Subcutaneous abdominal adipose tissue (tissue), 5 donors: ENCODE measurements around the gene CETN3.

Experiments used
- H3K27ac ChIP-seq: one replicate; pipeline ENCODE4 v1.7.0; 2013; ENCODE audit warnings: low read depth, mild to moderate bottlenecking, inconsistent platforms, low read length, moderate library complexity
- H3K27me3 ChIP-seq, 5 donors: one replicate each; pipeline ENCODE4 v1.7.0; 2013; ENCODE audit warnings: low read length in 5 of 5, inconsistent platforms in 1 of 5; ENCODE audit not compliant: control insufficient read depth in 5 of 5, insufficient read depth in 4 of 5
- H3K36me3 ChIP-seq, 5 donors: one replicate each; pipeline ENCODE4 v1.7.0; 2013; ENCODE audit warnings: low read length in 5 of 5; ENCODE audit not compliant: control insufficient read depth in 5 of 5, insufficient read depth in 5 of 5
- H3K4me1 ChIP-seq, 5 donors: one replicate each; pipeline ENCODE4 v1.7.0; 2013; ENCODE audit warnings: low read length in 5 of 5, mild to moderate bottlenecking in 3 of 5, moderate library complexity in 1 of 5; ENCODE audit not compliant: control insufficient read depth in 5 of 5, insufficient read depth in 5 of 5
- H3K4me3 ChIP-seq, 5 donors: one replicate each; pipeline ENCODE4 v1.7.0; 2013; ENCODE audit warnings: low read length in 5 of 5, low read depth in 1 of 5
- H3K9ac ChIP-seq, 5 donors: one replicate each; pipeline ENCODE4 v1.7.0; 2013; ENCODE audit warnings: low read length in 5 of 5, mild to moderate bottlenecking in 4 of 5, moderate library complexity in 3 of 5
- H3K9me3 ChIP-seq, 5 donors: one replicate each; pipeline ENCODE4 v1.7.0; 2013; ENCODE audit warnings: low read length in 5 of 5; ENCODE audit not compliant: control insufficient read depth in 5 of 5
- donor health status: healthy.
- donor health status: healthy.
- donor health status: healthy.
- donor health status: healthy.
- donor health status: healthy.

The CETN3 gene

DNA sequence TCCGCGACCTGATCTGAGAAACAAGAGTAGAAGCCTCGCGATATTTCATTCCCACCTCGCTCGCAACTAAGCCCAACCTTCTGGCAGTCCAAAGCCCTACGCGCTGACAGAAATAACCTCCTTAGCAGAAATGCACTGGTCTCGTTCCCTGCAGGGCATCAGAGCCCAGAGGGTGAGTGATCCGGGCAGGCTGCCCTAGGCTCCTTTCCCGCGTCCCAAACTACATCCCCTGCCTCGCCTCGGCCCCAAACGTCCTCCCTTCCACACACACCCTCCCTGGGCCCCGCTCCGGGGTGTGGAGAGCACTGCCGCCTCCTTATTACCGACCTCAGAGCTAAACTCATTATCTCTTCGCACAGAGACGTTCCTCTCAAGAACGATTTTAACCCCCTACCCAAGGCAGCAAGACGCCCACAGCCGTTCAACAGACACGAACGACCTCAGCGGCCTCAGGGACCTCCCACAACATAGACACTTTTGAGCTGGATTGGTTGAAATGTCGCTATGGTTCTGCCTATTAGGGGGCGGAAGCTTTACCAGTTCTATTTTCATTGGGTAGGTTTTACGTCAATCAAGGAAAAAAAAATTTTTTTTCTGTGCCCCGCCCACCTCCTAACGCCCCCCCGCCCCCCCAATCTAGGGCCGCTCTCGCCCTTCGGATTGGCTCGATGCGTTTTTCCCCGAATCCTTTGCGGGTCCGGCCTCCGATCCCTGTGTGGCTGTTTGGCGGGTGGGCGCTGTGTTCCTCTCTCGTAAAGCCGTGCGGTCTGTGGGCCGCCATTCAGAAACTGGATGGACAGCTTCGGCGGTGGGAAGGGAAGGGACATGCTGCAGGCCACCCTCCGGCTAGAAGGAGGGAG is at the start of gene CETN3:
Gene CETN3, minus strand, starts transcription at position 439 of the 860 bp plus-strand sequence. Its CDS starts 95 bp downstream, at position 344.
- H3K36me3 ChIP-seq, result peaks cover 0 to 24% (median 3%) of the 10 kb centered on the region in 5 donors
- no peaks in the 10 kb centered on the region for H3K27me3 ChIP-seq
- H3K9ac ChIP-seq, result peak within 1 kb of the TSS; percentile 96 to 99 (median 98)
- no peaks in the 10 kb centered on the region for H3K9me3 ChIP-seq
- H3K4me3 ChIP-seq, result peak within 1 kb of the TSS; percentile 86 to 99 (median 98)
- peaks cover 0 to 18% (median 15%) of the 10 kb centered on the region in 5 donors for H3K4me1 ChIP-seq
- peak within 1 kb of the TSS; percentile 96 for H3K27ac ChIP-seq

DNA sequence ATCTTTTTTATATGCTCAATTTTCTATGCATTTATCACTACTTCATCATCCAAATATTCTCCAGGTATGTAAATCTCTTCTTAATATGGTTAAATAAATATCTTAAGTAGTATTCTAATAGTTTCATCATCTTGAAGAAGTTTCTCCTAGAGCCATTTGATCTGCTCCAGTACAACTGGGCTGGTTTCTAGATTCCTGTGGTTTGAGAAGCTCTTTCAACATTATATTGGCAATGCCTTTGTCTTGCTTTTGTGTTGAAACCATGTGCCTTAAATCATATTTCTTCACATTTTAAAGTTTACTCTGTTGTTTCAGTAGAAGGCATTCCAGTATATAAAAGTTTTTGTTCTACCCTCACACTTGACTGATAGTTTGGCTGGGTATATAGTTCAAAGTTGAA is 37.4 kb upstream of the CETN3 start:
- Histone ChIP-seq H3K27ac (no peak overlapping the region), H3K9me3 (no peaks in the 10 kb centered on the region), H3K4me3 (no peak overlapping the region), H3K9ac (no peak overlapping the region), H3K36me3 (no peaks in the 10 kb centered on the region), H3K27me3 (no peaks in the 10 kb centered on the region), H3K4me1 (no peaks in the 10 kb centered on the region)

DNA sequence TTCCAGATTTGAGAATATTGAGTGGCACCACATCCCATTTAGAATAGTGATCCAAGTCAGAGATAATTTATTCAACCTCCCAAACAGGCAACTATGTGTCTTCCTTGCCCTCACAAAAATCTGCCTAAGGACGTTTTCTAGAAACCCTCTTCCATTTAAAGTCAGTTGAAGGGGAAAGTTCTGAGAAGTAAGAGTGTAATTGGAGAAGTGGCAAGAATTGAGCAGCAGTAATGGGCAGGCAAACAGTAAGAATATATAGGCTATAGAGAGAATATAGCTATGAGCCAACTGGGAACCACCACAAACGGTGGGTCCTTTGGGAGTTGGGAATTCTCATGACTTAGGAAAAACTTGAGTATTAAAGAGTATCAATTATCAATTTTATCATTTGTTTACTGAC is 31.1 kb upstream of the CETN3 start:
- H3K27ac ChIP-seq, result no peak overlapping the region
- H3K9ac ChIP-seq, result no peak overlapping the region
- no peaks in the 10 kb centered on the region for H3K27me3 ChIP-seq
- H3K9me3 ChIP-seq, result no peaks in the 10 kb centered on the region
- H3K4me1 ChIP-seq, result peaks cover 0 to 4% (median 4%) of the 10 kb centered on the region in 5 donors
- no peak overlapping the region for H3K4me3 ChIP-seq
- no peaks in the 10 kb centered on the region for H3K36me3 ChIP-seq

DNA sequence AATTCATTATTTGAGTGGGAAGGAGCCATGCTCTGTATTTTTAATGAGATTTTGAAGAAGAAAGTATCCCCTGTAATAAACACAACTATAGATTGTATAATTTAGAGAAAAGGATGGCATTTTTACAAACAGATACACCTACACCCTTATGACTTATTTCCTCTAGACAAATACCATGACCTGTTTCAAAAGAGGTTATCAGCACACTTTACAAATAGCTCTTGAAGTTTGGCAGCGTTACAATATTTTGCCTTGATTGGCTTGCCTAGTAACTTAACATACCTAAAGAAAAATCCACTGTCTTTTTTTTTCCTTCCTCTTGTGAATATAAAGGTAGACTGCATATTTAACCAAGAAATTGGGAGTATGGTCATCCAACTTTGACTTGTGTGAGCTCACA is 28.5 kb upstream of the CETN3 start:
- Histone ChIP-seq H3K36me3 (no peaks in the 10 kb centered on the region), H3K9me3 (no peaks in the 10 kb centered on the region), H3K27me3 (no peaks in the 10 kb centered on the region), H3K4me3 (no peak overlapping the region), H3K4me1 (peaks cover 0 to 4% (median 4%) of the 10 kb centered on the region in 5 donors), H3K27ac (no peak overlapping the region), H3K9ac (no peak overlapping the region)

DNA sequence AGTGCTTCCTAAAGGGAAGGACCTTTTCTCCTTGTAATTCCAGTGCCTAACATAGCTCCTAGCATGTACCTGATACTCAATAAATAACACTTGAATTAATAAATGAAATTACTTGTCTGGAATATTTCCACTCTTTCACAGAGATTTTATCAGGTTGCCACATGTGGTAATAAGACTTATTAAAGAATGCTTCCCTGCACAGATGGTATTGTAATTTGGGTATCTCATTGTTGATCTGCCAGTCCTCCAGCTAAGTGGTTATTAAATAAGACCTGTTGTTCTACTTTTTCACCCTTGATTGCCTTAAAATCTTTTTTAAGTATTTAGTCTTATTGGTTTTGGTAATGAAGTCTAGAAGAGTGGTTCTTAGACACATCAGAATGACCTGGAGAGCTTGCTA is 28.1 kb upstream of the CETN3 start:
- Histone ChIP-seq H3K36me3 (no peaks in the 10 kb centered on the region), H3K4me1 (peaks cover 0 to 4% (median 4%) of the 10 kb centered on the region in 5 donors), H3K9me3 (no peaks in the 10 kb centered on the region), H3K4me3 (no peak overlapping the region), H3K27ac (no peak overlapping the region), H3K9ac (no peak overlapping the region), H3K27me3 (no peaks in the 10 kb centered on the region)

DNA sequence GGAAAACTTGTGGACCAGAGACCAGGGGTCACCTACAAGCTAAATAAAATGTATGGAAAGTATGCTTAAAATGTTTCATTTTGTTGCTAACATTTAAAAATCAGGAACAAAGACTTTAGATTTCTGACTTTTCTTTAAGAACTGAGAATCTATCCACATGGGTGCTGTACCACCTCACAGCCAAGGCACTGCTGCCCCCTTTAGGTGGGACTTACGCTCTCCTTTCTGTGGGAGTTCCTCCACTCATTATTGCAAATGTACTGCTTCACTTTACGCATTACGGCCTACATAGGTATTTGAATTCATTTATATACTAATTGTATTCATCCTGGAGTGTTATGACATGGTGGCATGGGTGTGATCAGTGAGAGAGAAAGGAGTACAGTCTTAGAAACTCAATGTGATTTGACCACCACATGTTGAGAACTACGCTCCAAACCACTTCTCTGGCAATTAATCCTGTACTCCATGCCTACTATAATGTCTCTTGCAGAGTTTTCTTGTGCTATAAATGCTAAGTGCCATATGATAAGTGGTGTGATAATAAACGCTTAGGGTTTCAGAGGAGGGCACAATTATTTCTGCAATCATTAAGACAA is 24.7 kb upstream of the CETN3 start:
- no peak overlapping the region for H3K4me3 ChIP-seq
- H3K27me3 ChIP-seq, result no peaks in the 10 kb centered on the region
- H3K27ac ChIP-seq, result no peak overlapping the region
- no peaks in the 10 kb centered on the region for H3K4me1 ChIP-seq
- H3K9ac ChIP-seq, result no peak overlapping the region
- no peaks in the 10 kb centered on the region for H3K9me3 ChIP-seq
- H3K36me3 ChIP-seq, result no peaks in the 10 kb centered on the region

DNA sequence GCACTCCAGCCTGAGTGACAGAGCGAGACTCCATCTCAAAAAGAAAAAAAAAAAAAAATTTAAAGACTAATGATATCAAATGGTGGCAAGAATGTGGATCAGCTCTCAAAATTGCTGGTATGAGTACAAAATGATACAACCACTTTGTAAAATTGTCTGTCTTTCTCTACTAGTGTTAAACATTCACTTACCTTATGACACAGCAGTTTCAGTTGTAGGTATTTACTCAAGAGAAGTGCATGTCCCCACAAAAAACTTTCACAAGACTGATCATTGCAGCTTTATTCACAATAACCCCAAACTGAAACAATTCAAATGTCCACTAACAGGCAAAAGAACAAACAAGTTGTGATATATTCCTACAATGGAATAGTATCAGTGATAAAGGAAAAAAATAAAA is 14.7 kb upstream of the CETN3 start:
- Histone ChIP-seq H3K9me3 (no peaks in the 10 kb centered on the region), H3K36me3 (no peaks in the 10 kb centered on the region), H3K9ac (no peak overlapping the region), H3K27me3 (no peaks in the 10 kb centered on the region), H3K27ac (no peak overlapping the region), H3K4me3 (no peak overlapping the region), H3K4me1 (no peaks in the 10 kb centered on the region)

DNA sequence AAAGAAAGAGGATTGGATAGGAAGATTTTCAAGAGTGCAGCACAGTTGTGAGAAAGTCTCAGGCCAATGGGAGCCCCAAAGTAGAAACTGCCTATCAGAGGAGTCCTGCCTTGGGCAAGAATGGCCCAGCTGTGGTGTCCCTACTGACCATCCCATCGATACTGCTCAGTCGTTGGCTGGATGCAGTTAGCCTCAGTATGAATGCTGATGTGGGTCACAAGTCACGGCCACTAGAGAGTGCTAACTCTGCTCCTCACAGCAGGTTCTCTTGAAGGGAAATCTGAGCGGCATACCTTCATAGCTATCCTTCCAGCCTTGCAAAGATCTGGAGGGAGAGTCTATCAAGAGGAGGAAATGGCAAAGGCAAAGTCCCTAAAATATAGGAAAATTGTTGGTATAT is 11.6 kb upstream of the CETN3 start:
- Histone ChIP-seq H3K27me3 (no peaks in the 10 kb centered on the region), H3K4me1 (no peaks in the 10 kb centered on the region)

DNA sequence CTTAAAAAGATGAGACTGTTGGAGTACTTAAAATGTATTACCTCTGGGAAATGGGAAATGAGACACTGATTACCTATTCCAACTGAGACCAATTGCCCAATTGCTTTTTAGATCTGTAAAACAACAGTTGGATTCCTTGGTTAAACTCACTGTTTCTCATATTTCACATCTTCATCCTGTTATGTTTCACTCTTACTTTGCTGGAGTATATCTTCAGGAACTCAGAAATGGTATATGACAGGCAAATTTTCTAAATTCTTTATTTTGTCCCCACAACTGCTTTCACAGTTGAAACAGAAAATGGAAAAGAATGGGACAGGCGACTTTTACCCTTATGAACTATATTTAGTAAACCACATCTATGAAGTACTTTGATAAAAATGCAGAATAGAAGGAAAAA is 8.7 kb upstream of the CETN3 start:
- Histone ChIP-seq H3K27me3 (no peaks in the 10 kb centered on the region), H3K4me3 (no peak overlapping the region), H3K9ac (no peak overlapping the region), H3K9me3 (no peaks in the 10 kb centered on the region), H3K4me1 (no peaks in the 10 kb centered on the region), H3K27ac (no peak overlapping the region), H3K36me3 (no peaks in the 10 kb centered on the region)

More for the DNA sequence above, 11.6 kb upstream of the CETN3 start:
- H3K9me3 ChIP-seq, result no peaks in the 10 kb centered on the region
- H3K36me3 ChIP-seq, result no peaks in the 10 kb centered on the region
- H3K4me3 ChIP-seq, result no peak overlapping the region
- H3K27ac ChIP-seq, result no peak overlapping the region
- H3K9ac ChIP-seq, result no peak overlapping the region

DNA sequence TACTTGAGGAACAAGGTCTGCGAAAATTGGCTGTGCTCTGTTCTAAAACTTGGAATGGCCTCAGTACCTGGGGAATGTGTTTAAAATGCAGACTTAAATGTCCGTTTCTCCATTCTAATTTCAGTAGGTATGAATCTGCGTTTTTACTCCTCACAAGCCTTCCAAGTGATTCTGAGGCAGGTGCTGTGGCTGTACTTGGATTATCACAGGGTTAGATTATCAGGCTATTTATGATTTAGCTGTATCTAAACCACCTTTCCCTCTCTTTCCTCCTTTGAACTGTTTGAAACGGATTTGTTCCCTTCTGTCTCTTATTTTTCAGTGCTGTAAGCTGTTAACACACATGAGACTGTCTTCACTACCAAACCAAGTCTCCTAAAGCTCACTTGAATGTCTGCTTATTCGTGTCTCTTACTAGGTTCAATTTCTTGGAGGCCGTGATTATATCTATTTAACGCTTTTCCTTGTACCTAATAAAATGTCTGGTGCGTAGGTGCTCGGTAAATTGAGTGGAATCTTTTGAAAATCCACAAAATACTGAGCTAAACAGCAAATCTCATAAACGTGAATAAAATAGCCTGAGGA is 714 bp upstream of the CETN3 start:
- no peaks in the 10 kb centered on the region for H3K9me3 ChIP-seq
- peaks cover 0 to 18% (median 15%) of the 10 kb centered on the region in 5 donors for H3K4me1 ChIP-seq
- H3K4me3 ChIP-seq, result peak overlapping the region; percentile 76 to 98 (median 86)
- H3K27ac ChIP-seq, result peak overlapping the region; percentile 88
- no peaks in the 10 kb centered on the region for H3K27me3 ChIP-seq
- peaks cover 0 to 18% (median 0%) of the 10 kb centered on the region in 5 donors for H3K36me3 ChIP-seq
- H3K9ac ChIP-seq, result peak overlapping the region; percentile 94 to 99 (median 97)
